ENCODE results near the gene SPDYE2B. TPM values are rescaled to one million over a fixed set of nuclear protein-coding genes. Genes with fewer than 3 reads are reported as not detected.

Gene SPDYE2B
- total and polyA plus RNA-seq, 12 donors: not detected

Other genes starting within 250 kb of the SPDYE2B start
- gene ORAI2, start 216.7 kb upstream of the SPDYE2B start, total RNA-seq: 10 to 100 TPM in 1 of 10 donors, 1 to 10 TPM in 9; 1.7 to 11.6 (median 3.7) TPM
- 1 to 10 TPM; 2.0 to 5.8 TPM for gene ORAI2, start 216.7 kb upstream of the SPDYE2B start, polyA plus RNA-seq
- gene ALKBH4, start 185.5 kb upstream of the SPDYE2B start, total RNA-seq: 1 to 10 TPM; 4.4 to 8.6 (median 6.2) TPM
- 1 to 10 TPM; 7.9 TPM for gene ALKBH4, start 185.5 kb upstream of the SPDYE2B start, polyA plus RNA-seq
- 10 to 100 TPM in 4 of 10 donors, 1 to 10 TPM in 6; 8.1 to 12.2 (median 9.5) TPM for gene LRWD1, start 185.3 kb upstream of the SPDYE2B start, total RNA-seq
- 10 to 100 TPM in 1 of 2 donors, 1 to 10 TPM in 1; 6.5 to 21.3 TPM for gene LRWD1, start 185.3 kb upstream of the SPDYE2B start, polyA plus RNA-seq
- gene POLR2J, start 171.4 kb upstream of the SPDYE2B start, total RNA-seq: 10 to 100 TPM; 40.1 to 74.1 (median 52.7) TPM
- 100 to 1,000 TPM; 127 to 228 TPM for gene POLR2J, start 171.4 kb upstream of the SPDYE2B start, polyA plus RNA-seq
- gene RASA4B, start 132.5 kb upstream of the SPDYE2B start, total RNA-seq: 10 to 100 TPM in 2 of 10 donors, 1 to 10 TPM in 8; 1.3 to 23.9 (median 4.2) TPM
- 1 to 10 TPM; 3.2 to 6.9 TPM for gene RASA4B, start 132.5 kb upstream of the SPDYE2B start, polyA plus RNA-seq
- 10 to 100 TPM in 1 of 10 donors, 1 to 10 TPM in 9; 1.5 to 16.7 (median 6.3) TPM for gene UPK3BL2, start 106.6 kb upstream of the SPDYE2B start, total RNA-seq
- gene UPK3BL2, start 106.6 kb upstream of the SPDYE2B start, polyA plus RNA-seq: 10 to 100 TPM in 1 of 2 donors, 1 to 10 TPM in 1; 4.6 to 13.9 TPM
- under 1 TPM in 1 of 10 donors, not detected in 9; 0.31 TPM for gene SPDYE2, start 99.1 kb upstream of the SPDYE2B start, total RNA-seq
- under 1 TPM in 1 of 2 donors, not detected in 1; 0.51 TPM for gene SPDYE2, start 99.1 kb upstream of the SPDYE2B start, polyA plus RNA-seq
- 10 to 100 TPM in 6 of 10 donors, 1 to 10 TPM in 4; 6.7 to 19.3 (median 12.1) TPM for gene POLR2J3, start 77.7 kb upstream of the SPDYE2B start, total RNA-seq
- gene POLR2J3, start 77.7 kb upstream of the SPDYE2B start, polyA plus RNA-seq: 100 to 1,000 TPM in 1 of 2 donors, 10 to 100 TPM in 1; 20.7 to 102 TPM
- gene RASA4, start 33.6 kb upstream of the SPDYE2B start, total RNA-seq: 10 to 100 TPM in 6 of 10 donors, 1 to 10 TPM in 4; 8.3 to 76.1 (median 12.4) TPM
- 10 to 100 TPM; 10.2 to 13.8 TPM for gene RASA4, start 33.6 kb upstream of the SPDYE2B start, polyA plus RNA-seq
- gene UPK3BL1, start 7.5 kb upstream of the SPDYE2B start, total RNA-seq: 10 to 100 TPM in 6 of 10 donors, 1 to 10 TPM in 4; 2.0 to 14.3 (median 10.7) TPM
- gene UPK3BL1, start 7.5 kb upstream of the SPDYE2B start, polyA plus RNA-seq: 10 to 100 TPM; 10.3 to 82.8 TPM
- gene POLR2J2, start 21.3 kb downstream of the SPDYE2B start, total RNA-seq: 1 to 10 TPM; 2.2 to 4.3 (median 3.3) TPM
- 1 to 10 TPM in 1 of 2 donors, under 1 TPM in 1; 0.43 to 8.6 TPM for gene POLR2J2, start 21.3 kb downstream of the SPDYE2B start, polyA plus RNA-seq
- 10 to 100 TPM in 2 of 10 donors, 1 to 10 TPM in 8; 4.8 to 12.4 (median 8.5) TPM for gene FAM185A, start 98.7 kb downstream of the SPDYE2B start, total RNA-seq
- 1 to 10 TPM; 3.7 to 4.6 TPM for gene FAM185A, start 98.7 kb downstream of the SPDYE2B start, polyA plus RNA-seq

All from heart right ventricle (tissue), 12 donors.